Upper lobe of right lung (tissue), 1 donor: ENCODE data around the gene KCTD10. TPM values are rescaled to one million over a fixed set of nuclear protein-coding genes. Genes with fewer than 3 reads are reported as not detected.

Source experiments
- ATAC-seq: fragments of 200-7000 bp; cut with Tn5 transposase; one replicate; pipeline ENCODE4 v1.9.1; 2020; ENCODE audit warnings: mild to moderate bottlenecking, moderate library complexity
- DNase-seq: peaks from one replicate; pipeline ENCODE4 v3.0.0-alpha.2; 2020
- H3K27ac ChIP-seq: fragments of 200-600 bp; one replicate; pipeline ENCODE4 v1.8.0; 2022
- H3K27me3 ChIP-seq: fragments of 200-600 bp; one replicate; pipeline ENCODE4 v1.8.0; 2022; ENCODE audit warnings: mild to moderate bottlenecking
- H3K36me3 ChIP-seq: fragments of 200-600 bp; one replicate; pipeline ENCODE4 v1.8.0; 2022
- H3K4me1 ChIP-seq: fragments of 200-600 bp; one replicate; pipeline ENCODE4 v1.8.0; 2022
- H3K4me3 ChIP-seq: fragments of 200-600 bp; one replicate; pipeline ENCODE4 v1.8.0; 2022; ENCODE audit warnings: mild to moderate bottlenecking
- H3K9me3 ChIP-seq: fragments of 200-600 bp; one replicate; pipeline ENCODE4 v1.8.0; 2022
- intact Hi-C: fragments of 100-400 bp; cut with DNase I; formaldehyde crosslinking; loops from one replicate; pipeline ENCODE4 v1.11.0; 2022
- total RNA-seq: library from RNA; stranded (reverse); fragmentation: NEBNext Ultra II Directional; extraction: Animal tissue kit (Norgen Biotek cat#: 25700); gene quantifications from one replicate; pipeline ENCODE4 v1.2.1, GENCODE V29; 2021
- TF ChIP-seq, protein P1 (sequence below): fragments of 200-600 bp; IDR thresholded peaks from one replicate; pipeline ENCODE4 v1.8.0; 2022; ENCODE audit warnings: antibody characterized with exemption
- donor health status: DM: no; HTN: yes; CAD: no; lungs with severe emphysema.

Gene KCTD10
- total RNA-seq, 1 donor from 2014 or later, result 66.8 TPM

DNA sequence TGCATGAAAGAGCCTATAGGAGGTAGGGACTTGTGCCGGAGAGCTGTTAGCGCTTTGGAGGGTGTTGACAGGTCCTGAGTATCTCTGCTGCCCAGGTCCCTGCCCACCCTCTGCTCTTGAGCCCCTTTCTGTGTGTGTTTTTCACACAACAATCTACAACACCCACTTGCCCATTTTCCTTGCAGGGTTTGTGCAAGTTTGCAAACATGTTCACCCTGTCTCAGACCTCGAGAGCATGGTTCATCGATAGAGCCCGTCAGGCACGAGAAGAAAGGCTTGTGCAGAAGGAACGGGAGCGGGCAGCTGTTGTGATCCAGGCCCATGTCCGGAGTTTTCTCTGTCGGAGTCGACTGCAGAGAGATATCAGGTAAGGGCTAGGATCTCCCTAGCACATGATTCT lies 6.2 kb upstream of the KCTD10 start:
- ATAC-seq, result no peak
- H3K27me3 ChIP-seq, result no peaks in the 10 kb centered on the region
- no peak overlapping the region for H3K4me3 ChIP-seq
- H3K36me3 ChIP-seq, result peaks cover 53% of the 10 kb centered on the region
- peaks cover 12% of the 10 kb centered on the region for H3K4me1 ChIP-seq
- H3K9me3 ChIP-seq, result no peaks in the 10 kb centered on the region
- intact Hi-C loops, result no loop called here
- no peak for DNase-seq
- TF ChIP-seq, protein P1, sequence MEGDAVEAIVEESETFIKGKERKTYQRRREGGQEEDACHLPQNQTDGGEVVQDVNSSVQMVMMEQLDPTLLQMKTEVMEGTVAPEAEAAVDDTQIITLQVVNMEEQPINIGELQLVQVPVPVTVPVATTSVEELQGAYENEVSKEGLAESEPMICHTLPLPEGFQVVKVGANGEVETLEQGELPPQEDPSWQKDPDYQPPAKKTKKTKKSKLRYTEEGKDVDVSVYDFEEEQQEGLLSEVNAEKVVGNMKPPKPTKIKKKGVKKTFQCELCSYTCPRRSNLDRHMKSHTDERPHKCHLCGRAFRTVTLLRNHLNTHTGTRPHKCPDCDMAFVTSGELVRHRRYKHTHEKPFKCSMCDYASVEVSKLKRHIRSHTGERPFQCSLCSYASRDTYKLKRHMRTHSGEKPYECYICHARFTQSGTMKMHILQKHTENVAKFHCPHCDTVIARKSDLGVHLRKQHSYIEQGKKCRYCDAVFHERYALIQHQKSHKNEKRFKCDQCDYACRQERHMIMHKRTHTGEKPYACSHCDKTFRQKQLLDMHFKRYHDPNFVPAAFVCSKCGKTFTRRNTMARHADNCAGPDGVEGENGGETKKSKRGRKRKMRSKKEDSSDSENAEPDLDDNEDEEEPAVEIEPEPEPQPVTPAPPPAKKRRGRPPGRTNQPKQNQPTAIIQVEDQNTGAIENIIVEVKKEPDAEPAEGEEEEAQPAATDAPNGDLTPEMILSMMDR, result no peak
- H3K27ac ChIP-seq, result no peak overlapping the region

DNA sequence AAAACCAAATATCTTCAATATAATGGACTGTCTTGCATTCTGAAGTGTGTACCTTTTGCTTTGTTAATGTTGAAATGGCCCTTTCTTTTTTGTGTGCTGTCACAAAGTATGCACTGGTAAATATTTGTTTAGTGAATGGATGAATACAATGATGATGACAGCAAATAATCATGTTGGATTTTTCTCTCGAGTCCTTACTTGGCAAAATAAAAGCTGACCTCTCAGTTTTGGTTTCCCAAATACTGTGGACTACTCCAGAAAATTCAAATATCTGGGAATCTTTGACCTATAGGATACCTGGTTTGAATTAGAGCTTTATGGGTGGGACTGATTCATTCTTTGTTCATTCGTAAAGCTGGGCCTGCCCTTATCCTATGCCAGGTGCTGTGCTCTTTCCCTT lies 5.8 kb upstream of the KCTD10 start:
- Histone ChIP-seq H3K4me3 (no peak overlapping the region), H3K27me3 (no peaks in the 10 kb centered on the region), H3K36me3 (peaks cover 48% of the 10 kb centered on the region), H3K4me1 (peaks cover 16% of the 10 kb centered on the region), H3K9me3 (no peaks in the 10 kb centered on the region), H3K27ac (no peak overlapping the region)
- TF ChIP-seq, protein P1, result no peak
- ATAC-seq (no peak), DNase-seq (no peak)
- intact Hi-C loops, result no loop called here

- intact Hi-C loops, result no loop called here
- TF ChIP-seq, protein P1, result no peak
These were observed 5.4 kb upstream of the KCTD10 start for GRCh38 chr12:109482491-109482890.

DNA sequence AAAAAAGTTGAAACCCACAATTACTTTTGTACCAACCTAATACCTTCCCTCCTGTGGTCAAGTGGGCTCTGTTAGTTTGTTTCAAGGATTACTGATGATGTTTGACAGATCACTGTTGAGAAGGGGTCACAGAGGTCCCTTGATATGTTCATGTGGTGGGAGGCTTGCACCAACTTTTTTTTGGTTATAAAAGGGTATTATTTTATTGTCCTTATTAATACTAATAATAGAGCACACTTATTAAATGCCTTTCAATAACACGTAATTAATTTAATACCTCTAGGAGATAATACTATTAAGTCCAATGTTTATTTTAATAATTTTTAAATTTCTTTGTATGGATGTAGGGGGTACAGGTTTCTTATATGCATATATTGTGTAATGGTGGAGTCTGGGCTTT lies 4.8 kb upstream of the KCTD10 start:
- peaks cover 38% of the 10 kb centered on the region for H3K36me3 ChIP-seq
- TF ChIP-seq, protein P1, result no peak
- no peak overlapping the region for H3K4me3 ChIP-seq
- intact Hi-C loops, result no loop called here
- no peak for ATAC-seq
- H3K9me3 ChIP-seq, result no peaks in the 10 kb centered on the region
- no peak for DNase-seq
- H3K27ac ChIP-seq, result no peak overlapping the region
- H3K27me3 ChIP-seq, result no peaks in the 10 kb centered on the region
- peaks cover 16% of the 10 kb centered on the region for H3K4me1 ChIP-seq

More at GRCh38 chr12:109482491-109482890, 5.4 kb upstream of the KCTD10 start:
- no peak for DNase-seq
- Histone ChIP-seq H3K27me3 (no peaks in the 10 kb centered on the region), H3K4me3 (no peak overlapping the region), H3K9me3 (no peaks in the 10 kb centered on the region), H3K27ac (no peak overlapping the region), H3K4me1 (peaks cover 16% of the 10 kb centered on the region), H3K36me3 (peaks cover 44% of the 10 kb centered on the region)
- ATAC-seq, result no peak

DNA sequence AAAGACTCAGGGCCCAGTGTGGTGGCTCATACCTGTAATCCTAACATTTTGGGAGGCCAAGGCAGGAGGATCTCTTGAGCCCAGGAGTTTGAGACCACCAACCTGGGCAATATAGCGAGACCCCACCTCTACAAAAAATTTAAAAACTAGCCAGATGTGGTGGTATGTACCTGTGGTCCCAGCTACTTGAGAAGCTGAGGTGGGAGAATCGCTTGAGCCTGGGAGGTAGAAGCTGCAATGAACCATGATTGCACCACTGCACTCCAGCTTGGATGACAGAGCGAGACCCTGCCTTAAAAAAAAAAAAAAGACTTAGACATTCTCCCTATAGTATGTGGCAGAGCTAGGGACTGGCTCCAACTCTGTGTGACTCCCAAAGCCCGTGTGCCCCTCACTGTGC lies 3.3 kb upstream of the KCTD10 start:
- Histone ChIP-seq H3K9me3 (no peaks in the 10 kb centered on the region), H3K27me3 (no peaks in the 10 kb centered on the region), H3K27ac (no peak overlapping the region), H3K36me3 (peaks cover 23% of the 10 kb centered on the region), H3K4me3 (no peak overlapping the region), H3K4me1 (peaks cover 25% of the 10 kb centered on the region)
- no peak for ATAC-seq
- intact Hi-C loops, result no loop called here
- no peak for DNase-seq
- TF ChIP-seq, protein P1, result no peak

DNA sequence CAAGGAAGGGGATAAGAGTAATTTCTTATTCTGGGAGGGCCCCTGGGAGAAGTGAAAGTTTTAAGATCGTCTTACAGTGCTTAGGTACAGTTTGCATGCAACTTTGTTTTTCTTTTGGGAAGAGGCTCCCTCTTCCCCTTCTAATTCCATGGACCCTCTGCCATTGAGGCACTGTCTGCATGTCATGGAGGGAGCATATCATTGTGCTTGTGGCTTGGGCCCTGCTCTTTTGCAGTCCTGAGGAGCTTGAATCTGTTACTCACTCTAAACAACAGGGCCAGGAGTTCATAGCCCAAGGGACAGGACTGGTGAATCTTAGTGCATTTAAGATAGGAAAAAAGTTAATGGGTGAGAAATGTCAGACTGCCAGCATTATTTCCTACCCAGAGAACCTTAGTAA lies 2.7 kb upstream of the KCTD10 start:
- no peak overlapping the region for H3K4me3 ChIP-seq
- no peak overlapping the region for H3K27ac ChIP-seq
- DNase-seq (no peak), ATAC-seq (no peak)
- no peaks in the 10 kb centered on the region for H3K9me3 ChIP-seq
- H3K36me3 ChIP-seq, result peaks cover 17% of the 10 kb centered on the region
- peaks cover 31% of the 10 kb centered on the region for H3K4me1 ChIP-seq
- intact Hi-C loops, result no loop called here
- TF ChIP-seq, protein P1, result no peak
- H3K27me3 ChIP-seq, result no peaks in the 10 kb centered on the region
